Smooth muscle cell (in vitro differentiated cells): Measurements from ENCODE around the gene SOHLH1. TPM values are rescaled to one million over a fixed set of nuclear protein-coding genes. Genes with fewer than 3 reads are reported as not detected.

Source experiments
- DNase-seq: peaks from one replicate; lab custom pipeline; 2025; ENCODE audit not compliant: unreplicated experiment; lab: John Stamatoyannopoulos, UW
- H2AFZ ChIP-seq: fragments of 200-600 bp; sonication (generic); 2 replicates; pipeline ENCODE4 v1.6.0; 2016; ENCODE audit warnings: antibody characterized with exemption, low read depth, mild to moderate bottlenecking
- H3F3A ChIP-seq: fragments of 200-600 bp; sonication (generic); 2 replicates; pipeline ENCODE4 v1.6.0; 2017; ENCODE audit warnings: antibody characterized with exemption, low read depth
- H3K27ac ChIP-seq: fragments of 200-600 bp; sonication (generic); 2 replicates; pipeline ENCODE4 v1.5.1; 2016; ENCODE audit warnings: low read depth, mild to moderate bottlenecking
- H3K27me3 ChIP-seq: fragments of 200-600 bp; sonication (generic); 2 replicates; pipeline ENCODE4 v1.6.1; 2016; ENCODE audit warnings: low read depth, mild to moderate bottlenecking
- H3K36me3 ChIP-seq: fragments of 200-600 bp; sonication (generic); 2 replicates; pipeline ENCODE4 v1.5.1; 2016; ENCODE audit warnings: low read depth
- H3K4me1 ChIP-seq: fragments of 200-600 bp; sonication (generic); 2 replicates; pipeline ENCODE4 v1.5.1; 2016; ENCODE audit warnings: low read depth
- H3K4me2 ChIP-seq: fragments of 200-600 bp; sonication (generic); 2 replicates; pipeline ENCODE4 v1.6.0; 2016; ENCODE audit warnings: mild to moderate bottlenecking
- H3K4me3 ChIP-seq: fragments of 200-600 bp; sonication (generic); 2 replicates; pipeline ENCODE4 v1.5.1; 2016; ENCODE audit warnings: mild to moderate bottlenecking
- H3K79me2 ChIP-seq: fragments of 200-600 bp; sonication (generic); 2 replicates; pipeline ENCODE4 v1.6.0; 2016; ENCODE audit warnings: low read depth, mild to moderate bottlenecking
- H3K9ac ChIP-seq: fragments of 200-600 bp; sonication (generic); 2 replicates; pipeline ENCODE4 v1.6.0; 2016; ENCODE audit warnings: low read depth
- H3K9me3 ChIP-seq: fragments of 200-600 bp; sonication (generic); replicated peaks from 2 replicates; pipeline ENCODE4 v1.5.1; 2016; ENCODE audit warnings: low read depth
- H4K20me1 ChIP-seq: fragments of 200-600 bp; sonication (generic); 2 replicates; pipeline ENCODE4 v1.6.0; 2016; ENCODE audit warnings: low read depth
- CTCF ChIP-seq: fragments of 200-600 bp; sonication (generic); IDR thresholded peaks from 2 replicates; pipeline ENCODE4 v1.5.1; 2017; ENCODE audit warnings: borderline replicate concordance, mild to moderate bottlenecking, antibody characterized with exemption; ENCODE audit not compliant: insufficient read depth, poor library complexity, severe bottlenecking
- WGBS: methylation state at CpG from one replicate; pipeline ENCODE4 v1.1.7; 2016; ENCODE audit warnings: low lambda C conversion rate; 5-methylcytosine and 5-hydroxymethylcytosine counted together
- polyA plus RNA-seq: library from polyadenylated mRNA; unstranded; fragments of >200 nt; fragmentation: Nextera tagmentation; extraction: Ambion mirVana; gene quantifications from 2 replicates; pipeline ENCODE4 v1.2.1, GENCODE V29; 2016
- total RNA-seq: library from RNA; depleted of rRNA; stranded (reverse); fragments of >200 nt; gene quantifications from 2 replicates; pipeline ENCODE4 v1.2.3, GENCODE V29; 2014

Gene SOHLH1
- total and polyA plus RNA-seq, 2 experiments from 2014 or later, result not detected

- Histone ChIP-seq H3K27ac (no peak overlapping the region), H3K9me3 (no peaks in the 10 kb centered on the region), H3K79me2 (no peaks in the 10 kb centered on the region), H3K4me3 (no peak overlapping the region), H3K36me3 (no peaks in the 10 kb centered on the region), H2AFZ (no peak overlapping the region), H3K4me2 (no peak overlapping the region), H3K9ac (no peak overlapping the region), H4K20me1 (no peaks in the 10 kb centered on the region), H3K27me3 (peaks cover 53% of the 10 kb centered on the region), H3K4me1 (no peaks in the 10 kb centered on the region), H3F3A (no peaks in the 10 kb centered on the region)
- no peak for DNase-seq
- WGBS, result 90% methylated on average over 10 of the region's 10 CpGs
- TF ChIP-seq CTCF, result no peak
Observed at GRCh38 chr9:135711881-135712280, 12.6 kb upstream of the SOHLH1 start.

- DNase-seq, result no peak
- Histone ChIP-seq H3F3A (no peaks in the 10 kb centered on the region), H3K4me2 (no peak overlapping the region), H3K27me3 (peaks cover 48% of the 10 kb centered on the region), H3K9ac (no peak overlapping the region), H3K4me3 (no peak overlapping the region), H2AFZ (no peak overlapping the region), H3K27ac (no peak overlapping the region), H3K36me3 (no peaks in the 10 kb centered on the region), H3K4me1 (no peaks in the 10 kb centered on the region), H3K79me2 (no peaks in the 10 kb centered on the region), H3K9me3 (no peaks in the 10 kb centered on the region), H4K20me1 (no peaks in the 10 kb centered on the region)
- no peak for TF ChIP-seq CTCF
- 90% methylated on average over 12 of the region's 12 CpGs for WGBS
Observed at GRCh38 chr9:135711391-135711790, 12.1 kb upstream of the SOHLH1 start.

- H4K20me1 ChIP-seq, result no peaks in the 10 kb centered on the region
- DNase-seq, result no peak
- H3K27ac ChIP-seq, result no peak overlapping the region
- no peaks in the 10 kb centered on the region for H3K9me3 ChIP-seq
- H3K4me2 ChIP-seq, result no peak overlapping the region
- H3F3A ChIP-seq, result no peaks in the 10 kb centered on the region
- no peaks in the 10 kb centered on the region for H3K4me1 ChIP-seq
- H3K36me3 ChIP-seq, result no peaks in the 10 kb centered on the region
- no peak overlapping the region for H3K9ac ChIP-seq
- H3K4me3 ChIP-seq, result no peak overlapping the region
- 89% methylated on average over 4 of the region's 4 CpGs for WGBS
- H3K27me3 ChIP-seq, result peaks cover 22% of the 10 kb centered on the region
- TF ChIP-seq CTCF, result no peak
- no peaks in the 10 kb centered on the region for H3K79me2 ChIP-seq
- H2AFZ ChIP-seq, result no peak overlapping the region
Observed at GRCh38 chr9:135708164-135708563, 8.9 kb upstream of the SOHLH1 start.
